ENCODE results near the gene SLC12A7. TPM values are rescaled to one million over a fixed set of nuclear protein-coding genes. Genes with fewer than 3 reads are reported as not detected.
"Not testable (repeated sequence)": the region's sequence is repeated elsewhere in the genome, so short reads cannot be mapped to it uniquely, and the experiment has no call there.

Gene SLC12A7
- total RNA-seq, 1 experiment from 2014 or later = 22.5 TPM

DNA sequence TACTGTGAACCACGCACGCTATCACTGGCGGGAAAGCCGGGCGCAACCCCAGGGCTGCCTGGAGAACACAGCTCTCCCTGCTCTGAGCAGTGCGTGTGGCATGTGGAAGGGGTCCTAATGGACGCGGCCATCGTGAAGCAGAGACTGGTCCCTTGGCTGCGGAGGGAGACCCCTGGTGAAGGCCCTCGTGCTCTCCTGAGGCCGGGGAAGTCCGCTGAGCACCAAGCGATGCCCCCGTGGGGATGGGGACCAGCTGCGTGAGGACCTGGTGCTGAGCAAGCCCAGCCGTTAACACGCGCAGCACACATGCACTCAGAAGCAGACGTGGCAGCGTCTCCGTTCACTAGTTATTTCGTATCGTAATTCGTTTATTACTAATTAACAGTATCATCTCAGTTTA, 24.4 kb downstream of the SLC12A7 start:
- DNase-seq (ENCODE audit: low spot score) = no peak
- in situ Hi-C loops (cut with HindIII; ENCODE audit: low sequenced_read_pairs) = no loop called here

DNA sequence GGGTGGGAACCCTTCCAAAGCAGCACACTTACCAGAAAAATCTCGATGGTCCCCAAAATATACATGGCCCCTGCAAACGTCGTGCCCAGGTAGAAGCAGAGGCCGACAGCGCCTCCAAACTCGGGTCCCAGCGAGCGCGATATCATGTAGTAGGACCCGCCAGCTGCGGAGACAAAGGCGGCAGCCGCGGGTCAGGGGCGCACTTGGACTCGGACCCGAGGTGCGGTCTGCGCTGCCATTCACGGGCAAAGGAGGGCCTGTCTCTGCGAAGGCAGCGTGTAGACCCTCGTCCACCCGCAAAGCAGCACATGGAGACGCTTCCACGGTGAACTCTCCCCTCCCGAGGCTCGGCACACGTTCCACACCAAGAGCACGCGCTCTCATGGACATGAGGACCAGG, 25.0 kb downstream of the SLC12A7 start:
- in situ Hi-C loops (cut with HindIII; ENCODE audit: low sequenced_read_pairs) = no loop called here
- no peak for DNase-seq (ENCODE audit: low spot score)

GRCh38 chr5:1086137-1086536, 25.7 kb downstream of the SLC12A7 start:
- in situ Hi-C loops (cut with HindIII; ENCODE audit: low sequenced_read_pairs) = no loop called here
- no peak for DNase-seq (ENCODE audit: low spot score)

- in situ Hi-C loops (cut with HindIII; ENCODE audit: low sequenced_read_pairs) = no loop called here
- DNase-seq (ENCODE audit: low spot score) = no peak
Measured at GRCh38 chr5:1085391-1085790, 26.5 kb downstream of the SLC12A7 start.

DNA sequence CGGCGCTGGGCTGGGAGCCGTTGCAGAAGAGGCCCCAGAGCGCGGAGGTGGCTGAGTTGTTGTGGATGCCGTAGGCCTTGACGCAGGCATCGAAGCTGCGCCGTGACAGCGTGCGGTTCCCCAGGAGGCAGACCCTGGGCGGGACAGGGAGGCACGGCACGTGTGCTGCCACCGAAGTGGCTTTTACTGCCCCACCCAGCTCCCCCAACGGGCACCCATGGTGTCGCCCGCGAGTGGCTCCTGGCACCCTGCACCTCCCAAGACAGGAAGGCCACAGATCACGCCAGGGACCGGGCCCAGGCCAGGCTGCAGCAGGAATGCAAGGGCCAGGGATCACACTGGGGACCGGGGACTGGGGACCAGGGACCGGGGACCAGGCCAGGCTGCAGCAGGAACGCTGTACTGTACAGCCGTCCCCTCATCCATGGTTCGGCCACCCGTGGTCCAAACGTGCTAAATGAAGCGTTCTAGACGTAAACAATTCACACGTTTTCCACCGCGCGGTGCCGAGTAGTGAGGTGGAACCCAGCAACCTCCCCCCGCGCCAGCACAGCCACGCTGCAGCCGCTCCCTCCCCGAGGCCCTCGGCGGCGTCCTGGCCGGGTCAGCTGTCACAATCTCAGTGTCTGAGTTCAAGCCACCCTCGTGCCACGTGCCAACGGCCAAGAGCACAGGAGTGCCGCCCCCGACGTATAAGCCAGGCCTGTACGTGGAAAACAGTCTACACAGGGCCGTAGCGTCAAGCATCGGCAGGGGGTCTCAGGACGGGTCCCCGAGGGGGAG, 27.8 kb downstream of the SLC12A7 start:
- in situ Hi-C loops (cut with HindIII; ENCODE audit: low sequenced_read_pairs) = no loop called here
- DNase-seq (ENCODE audit: low spot score) = no peak

DNA sequence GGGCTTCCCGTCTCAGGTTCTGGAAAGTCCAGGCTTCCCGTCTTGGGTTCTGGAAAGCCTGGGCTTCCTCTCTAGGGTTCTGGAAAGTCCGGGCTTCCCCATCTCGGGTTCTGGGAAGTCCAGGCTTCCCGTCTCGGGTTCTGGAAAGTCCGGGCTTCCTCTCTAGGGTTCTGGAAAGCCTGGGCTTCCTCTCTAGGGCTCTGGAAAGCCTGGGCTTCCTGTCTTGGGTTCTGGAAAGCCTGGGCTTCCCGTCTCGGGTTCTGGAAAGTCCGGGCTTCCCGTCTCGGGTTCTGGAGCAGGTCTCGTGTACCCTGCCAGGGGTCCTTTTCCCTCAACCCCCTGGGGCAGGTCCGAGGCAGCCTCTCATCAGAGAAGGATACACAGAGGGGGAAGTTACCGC, 28.8 kb downstream of the SLC12A7 start:
- in situ Hi-C loops (cut with HindIII; ENCODE audit: low sequenced_read_pairs); DNase-seq (ENCODE audit: low spot score): not testable (repeated sequence)

DNA sequence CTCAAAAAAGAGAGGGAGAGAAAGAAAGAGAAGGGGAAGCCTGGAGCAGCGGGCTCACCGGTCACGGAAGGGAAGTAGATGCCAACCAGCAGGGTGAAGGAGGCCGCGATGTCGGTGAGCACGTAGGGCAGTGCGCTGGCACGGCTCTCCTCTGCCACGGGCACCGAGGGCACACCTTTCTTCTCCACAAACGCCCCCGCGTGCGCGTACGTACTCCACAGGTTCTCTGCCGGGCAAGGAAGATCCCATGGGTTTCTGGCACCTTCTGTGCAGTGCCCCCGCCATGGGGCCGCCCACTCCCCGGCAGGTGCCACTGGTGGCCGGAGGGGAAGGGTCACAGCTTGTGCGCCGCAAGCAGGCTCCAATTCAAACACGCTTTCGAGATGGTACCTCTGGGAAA, 30.3 kb downstream of the SLC12A7 start:
- in situ Hi-C loops (cut with HindIII; ENCODE audit: low sequenced_read_pairs) = no loop called here
- DNase-seq (ENCODE audit: low spot score) = no peak

DNA sequence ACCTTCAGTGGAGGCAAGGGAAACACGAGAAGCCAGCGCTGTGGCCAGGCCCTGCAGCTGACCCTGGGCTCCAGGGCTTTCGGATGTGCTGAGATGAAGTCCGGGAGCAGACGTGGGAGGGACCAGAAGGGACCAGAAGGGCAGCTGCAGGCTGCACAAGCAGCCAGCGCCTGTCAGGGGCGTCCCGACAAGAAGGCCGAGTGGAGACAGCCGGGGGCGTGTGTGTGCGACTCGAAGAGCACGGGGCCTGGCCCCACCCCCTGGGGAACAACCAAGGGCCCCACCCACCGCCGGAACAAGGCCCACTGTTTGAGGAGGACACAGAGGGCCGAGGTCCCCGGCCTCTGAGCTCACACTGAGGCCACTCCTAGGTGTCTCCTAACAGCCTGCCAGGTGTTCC, 31.4 kb downstream of the SLC12A7 start:
- no peak for DNase-seq (ENCODE audit: low spot score)
- in situ Hi-C loops (cut with HindIII; ENCODE audit: low sequenced_read_pairs) = no loop called here

- in situ Hi-C loops (cut with HindIII; ENCODE audit: low sequenced_read_pairs) = no loop called here
- no peak for DNase-seq (ENCODE audit: low spot score)
Measured at GRCh38 chr5:1079961-1080360, 31.9 kb downstream of the SLC12A7 start.

DNA sequence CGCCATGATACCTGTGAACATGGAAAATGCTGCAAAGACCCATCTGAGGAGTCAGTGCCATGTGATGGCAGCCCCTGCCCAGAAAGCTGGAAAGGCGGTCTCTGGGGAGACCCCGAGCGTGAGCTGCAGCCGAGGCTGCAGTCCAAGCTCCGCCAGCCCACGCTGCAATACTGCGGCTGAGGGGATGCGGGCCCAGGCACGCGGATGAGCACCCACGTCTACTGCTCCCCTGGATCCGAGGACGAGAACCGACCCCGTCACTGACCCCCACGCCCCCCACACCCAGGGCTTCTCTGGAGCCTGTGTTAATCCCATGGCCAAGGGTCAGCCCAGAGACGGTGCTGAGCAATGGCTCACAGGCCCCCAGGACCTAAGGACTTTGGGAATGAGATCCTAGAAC, 32.4 kb downstream of the SLC12A7 start:
- in situ Hi-C loops (cut with HindIII; ENCODE audit: low sequenced_read_pairs) = no loop called here
- DNase-seq (ENCODE audit: low spot score) = no peak

GRCh38 chr5:1078851-1079250, 33.0 kb downstream of the SLC12A7 start:
- DNase-seq (ENCODE audit: low spot score) = no peak
- in situ Hi-C loops (cut with HindIII; ENCODE audit: low sequenced_read_pairs) = no loop called here

- in situ Hi-C loops (cut with HindIII; ENCODE audit: low sequenced_read_pairs) = no loop called here
- DNase-seq (ENCODE audit: low spot score) = no peak
Measured at GRCh38 chr5:1078206-1078605, 33.7 kb downstream of the SLC12A7 start.

DNA sequence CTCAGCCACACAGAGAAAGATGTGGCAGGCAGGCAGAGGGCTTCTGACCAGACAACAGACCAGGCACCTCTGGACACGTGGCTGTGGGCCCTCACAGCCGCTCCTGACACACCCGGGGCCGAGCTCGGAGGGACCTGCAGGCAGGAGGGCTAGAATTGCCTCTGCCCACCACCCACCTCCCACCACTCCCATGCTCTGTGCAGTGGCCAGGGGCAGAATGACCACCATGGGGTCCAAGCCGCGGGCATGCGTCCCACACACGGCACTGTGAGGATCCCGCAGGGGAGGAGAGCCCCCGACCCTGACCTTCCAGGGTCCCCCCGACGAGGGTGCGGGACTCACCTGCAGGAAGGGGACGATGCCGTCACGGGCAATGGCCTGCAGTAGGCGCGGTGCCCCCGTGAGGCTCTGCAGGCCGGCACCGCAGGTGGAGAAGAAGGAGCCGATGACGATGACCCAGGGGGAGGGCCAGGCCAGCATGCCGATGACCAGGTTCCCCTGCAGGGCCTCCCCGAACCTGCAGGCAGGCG, 34.3 kb downstream of the SLC12A7 start:
- in situ Hi-C loops (cut with HindIII; ENCODE audit: low sequenced_read_pairs) = no loop called here
- no peak for DNase-seq (ENCODE audit: low spot score)

DNA sequence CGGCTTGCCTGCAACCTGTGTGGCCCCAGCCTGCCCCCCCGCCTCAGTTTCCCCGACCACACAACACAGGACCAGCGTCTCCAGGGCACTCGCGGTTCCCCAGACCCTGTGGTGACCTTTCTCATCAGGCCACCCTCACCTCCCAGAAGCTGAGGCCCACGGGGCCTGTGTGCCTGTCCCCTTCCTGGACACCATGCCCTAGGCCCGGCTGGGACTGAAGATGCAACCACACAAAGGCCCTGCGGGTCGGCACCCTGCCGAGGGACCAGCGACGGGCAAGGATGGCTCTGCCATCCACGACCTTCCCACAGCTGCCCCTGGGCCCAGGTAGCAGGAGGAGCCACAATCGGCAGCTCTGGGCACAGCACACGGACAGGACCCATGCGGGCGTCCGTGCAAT, 34.8 kb downstream of the SLC12A7 start:
- no peak for DNase-seq (ENCODE audit: low spot score)
- in situ Hi-C loops (cut with HindIII; ENCODE audit: low sequenced_read_pairs) = no loop called here

GRCh38 chr5:1076406-1076805, 35.5 kb downstream of the SLC12A7 start:
- DNase-seq (ENCODE audit: low spot score) = no peak
- in situ Hi-C loops (cut with HindIII; ENCODE audit: low sequenced_read_pairs) = no loop called here

- DNase-seq (ENCODE audit: low spot score) = no peak
- in situ Hi-C loops (cut with HindIII; ENCODE audit: low sequenced_read_pairs) = no loop called here
Measured at GRCh38 chr5:1075931-1076330, 35.9 kb downstream of the SLC12A7 start.

DNA sequence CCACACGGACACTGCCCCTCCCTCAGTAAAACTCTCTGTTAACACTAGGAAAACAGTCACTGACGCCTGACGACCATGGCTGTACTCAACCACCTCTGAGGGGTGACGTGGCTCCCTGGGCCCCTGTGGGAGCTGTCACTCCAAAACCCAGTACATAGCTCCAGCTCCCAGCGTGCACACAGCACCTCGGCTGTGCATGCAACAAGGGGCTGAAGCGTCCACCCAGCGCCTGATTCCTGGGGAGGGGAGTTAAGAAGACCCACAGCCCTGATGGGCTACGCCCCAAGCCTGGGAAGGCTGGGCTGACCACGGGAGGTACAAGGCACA, 36.3 kb downstream of the SLC12A7 start:
- in situ Hi-C loops (cut with HindIII; ENCODE audit: low sequenced_read_pairs) = no loop called here
- DNase-seq (ENCODE audit: low spot score) = no peak

GRCh38 chr5:1074816-1075554, 36.9 kb downstream of the SLC12A7 start:
- in situ Hi-C loops (cut with HindIII; ENCODE audit: low sequenced_read_pairs) = no loop called here
- no peak for DNase-seq (ENCODE audit: low spot score)

- in situ Hi-C loops (cut with HindIII; ENCODE audit: low sequenced_read_pairs) = no loop called here
- DNase-seq (ENCODE audit: low spot score) = no peak
Measured at GRCh38 chr5:1074226-1074625, 37.6 kb downstream of the SLC12A7 start.

DNA sequence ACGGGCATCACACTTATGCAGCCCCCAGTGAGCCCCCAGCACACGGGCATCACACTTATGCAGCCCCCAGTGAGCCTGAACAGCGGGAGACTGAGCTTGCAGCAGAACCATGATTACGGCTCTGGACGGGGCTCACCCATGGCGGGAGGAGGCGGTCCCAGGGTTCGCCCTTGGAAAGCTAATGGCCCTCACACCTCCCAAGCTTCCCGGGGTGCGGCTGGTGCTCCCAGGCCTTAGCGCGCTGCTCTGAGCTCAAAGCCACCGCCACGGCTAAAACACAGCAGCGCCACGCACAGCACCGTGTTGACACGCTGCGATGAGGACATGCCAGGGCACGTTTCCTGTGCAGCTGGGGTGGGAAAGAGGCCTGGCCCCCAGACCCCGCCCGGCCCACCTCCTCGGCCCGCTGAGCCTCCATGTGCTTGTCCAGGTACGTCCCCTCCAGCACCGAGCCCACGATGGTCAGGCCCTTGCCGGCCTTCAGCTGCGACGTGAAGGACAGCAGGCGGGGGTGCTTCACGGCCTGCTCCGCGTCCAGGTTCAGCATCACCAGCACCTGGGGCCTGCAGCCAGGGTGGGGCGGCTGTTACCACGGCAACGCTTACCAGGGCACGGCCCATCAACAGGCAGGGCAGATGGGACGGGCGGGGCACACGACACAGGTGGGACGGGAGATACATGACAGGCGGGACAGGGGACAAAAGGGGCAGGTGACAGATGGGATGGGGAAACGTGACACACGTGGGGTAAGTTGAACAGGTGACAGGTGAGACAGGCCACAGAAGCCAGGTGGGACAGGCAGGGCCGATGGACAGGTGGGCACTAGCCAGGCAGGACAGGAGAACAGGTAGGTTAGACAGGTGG, 38.4 kb downstream of the SLC12A7 start:
- no peak for DNase-seq (ENCODE audit: low spot score)
- in situ Hi-C loops (cut with HindIII; ENCODE audit: low sequenced_read_pairs) = no loop called here
